Testis (tissue), 3 donors: ENCODE measurements around the gene TCF3. TPM values are rescaled to one million over a fixed set of nuclear protein-coding genes. Genes with fewer than 3 reads are reported as not detected.
"Not testable (repeated sequence)": the region's sequence is repeated elsewhere in the genome, so short reads cannot be mapped to it uniquely, and the experiment has no call there.

Experiments
- DNase-seq: peaks from one replicate; pipeline ENCODE4 v3.0.0-alpha.2; 2019
- H3K27ac ChIP-seq, 2 donors: fragments of 200-600 bp; sonication (generic); one replicate each; pipeline ENCODE4 v1.5.1; 2019
- H3K27me3 ChIP-seq: fragments of 200-600 bp; sonication (generic); one replicate; pipeline ENCODE4 v1.5.1; 2019
- H3K36me3 ChIP-seq: fragments of 200-600 bp; sonication (generic); one replicate; pipeline ENCODE4 v1.5.1; 2017; ENCODE audit warnings: low read depth; ENCODE audit errors: missing control alignments
- H3K4me1 ChIP-seq: fragments of 200-600 bp; sonication (generic); one replicate; pipeline ENCODE4 v1.5.1; 2019
- H3K4me3 ChIP-seq, 2 donors: fragments of 200-600 bp; sonication (generic); one replicate each; pipeline ENCODE4 v1.5.1; 2017 to 2019
- H3K9me3 ChIP-seq: fragments of 200-600 bp; sonication (generic); one replicate; pipeline ENCODE4 v1.5.1; 2017
- POLR2A ChIP-seq: fragments of 450-650 bp; IDR thresholded peaks from one replicate; pipeline ENCODE4 v1.6.1; 2017; ENCODE audit warnings: antibody characterized with exemption, mild to moderate bottlenecking, moderate library complexity
- WGBS, 2 donors: methylation state at CpG; one replicate each; pipeline ENCODE4 v1.1.5; 2018; 5-methylcytosine and 5-hydroxymethylcytosine counted together
- intact Hi-C: fragments of 100-400 bp; cut with DNase I; formaldehyde crosslinking; loops from one replicate; pipeline ENCODE4 v1.15.1; 2023; ENCODE audit warnings: low total_unique reads
- polyA plus RNA-seq: library from polyadenylated mRNA; stranded (reverse); fragments of 350-450 nt; fragmentation: Illumina TruSeq; extraction: RNeasy Lipid Tissue Mini Kit (QIAGEN cat#74804); gene quantifications from one replicate; pipeline ENCODE4 v1.2.3, GENCODE V29; 2014; ENCODE audit warnings: low read depth, low replicate concordance; ENCODE audit not compliant: insufficient read depth
- total RNA-seq, 2 donors: library from RNA; depleted of rRNA; stranded (reverse); fragments of >200 nt; gene quantifications; one replicate each; pipeline ENCODE4 v1.2.3, GENCODE V29; 2016
- TF ChIP-seq, protein P1 (sequence below), 3 experiments: fragments of 450-650 bp in 2 of 3; fragments of 200-600 bp in 1 of 3; sonication (generic) in 1 of 3; IDR thresholded peaks; one replicate each; pipeline ENCODE4 v1.5.1; 2016 to 2019; ENCODE audit warnings: antibody characterized with exemption in 3 of 3, mild to moderate bottlenecking in 2 of 3, moderate library complexity in 1 of 3

Gene TCF3
- total and polyA plus RNA-seq, 3 donors from 2014 or later: 157 to 423 (median 330) TPM

DNA sequence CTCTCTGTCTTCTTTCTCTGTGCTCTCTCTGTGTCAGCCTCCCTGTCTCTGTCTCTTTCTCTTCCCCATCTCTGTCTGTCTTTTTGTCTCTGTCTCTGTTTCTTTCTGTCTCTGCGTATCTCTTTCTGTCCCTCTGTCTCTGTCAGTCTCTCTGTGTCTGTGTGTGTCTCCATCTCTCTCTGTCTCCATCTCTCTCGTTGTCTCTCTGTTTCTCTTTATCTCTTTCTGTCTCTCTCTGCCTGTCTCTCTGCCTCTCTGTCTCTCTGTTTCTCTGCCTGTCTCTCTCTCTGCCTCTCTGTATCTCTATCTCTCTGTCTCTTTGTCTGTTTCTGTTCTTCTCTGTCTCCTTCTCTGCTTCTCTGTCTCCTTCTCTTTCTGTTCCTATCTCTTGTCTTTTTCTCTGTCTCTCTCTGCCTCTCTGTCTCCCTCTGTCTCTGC, 15.7 kb upstream of the TCF3 start:
- intact Hi-C loops: no loop called here
- WGBS, 2 donors: 51 to 53% methylated on average over 2 of the region's 2 CpGs
- Histone ChIP-seq H3K27me3 (no peaks in the 10 kb centered on the region), H3K4me1 (peaks cover 5% of the 10 kb centered on the region), H3K4me3 (no peak overlapping the region), H3K9me3 (no peaks in the 10 kb centered on the region), H3K27ac (no peak overlapping the region), H3K36me3 (no peaks in the 10 kb centered on the region)
- DNase-seq: no peak
- TF ChIP-seq POLR2A: no peak
- TF ChIP-seq, protein P1, sequence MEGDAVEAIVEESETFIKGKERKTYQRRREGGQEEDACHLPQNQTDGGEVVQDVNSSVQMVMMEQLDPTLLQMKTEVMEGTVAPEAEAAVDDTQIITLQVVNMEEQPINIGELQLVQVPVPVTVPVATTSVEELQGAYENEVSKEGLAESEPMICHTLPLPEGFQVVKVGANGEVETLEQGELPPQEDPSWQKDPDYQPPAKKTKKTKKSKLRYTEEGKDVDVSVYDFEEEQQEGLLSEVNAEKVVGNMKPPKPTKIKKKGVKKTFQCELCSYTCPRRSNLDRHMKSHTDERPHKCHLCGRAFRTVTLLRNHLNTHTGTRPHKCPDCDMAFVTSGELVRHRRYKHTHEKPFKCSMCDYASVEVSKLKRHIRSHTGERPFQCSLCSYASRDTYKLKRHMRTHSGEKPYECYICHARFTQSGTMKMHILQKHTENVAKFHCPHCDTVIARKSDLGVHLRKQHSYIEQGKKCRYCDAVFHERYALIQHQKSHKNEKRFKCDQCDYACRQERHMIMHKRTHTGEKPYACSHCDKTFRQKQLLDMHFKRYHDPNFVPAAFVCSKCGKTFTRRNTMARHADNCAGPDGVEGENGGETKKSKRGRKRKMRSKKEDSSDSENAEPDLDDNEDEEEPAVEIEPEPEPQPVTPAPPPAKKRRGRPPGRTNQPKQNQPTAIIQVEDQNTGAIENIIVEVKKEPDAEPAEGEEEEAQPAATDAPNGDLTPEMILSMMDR (IDR thresholded peaks at IDR 0.05): no peak

DNA sequence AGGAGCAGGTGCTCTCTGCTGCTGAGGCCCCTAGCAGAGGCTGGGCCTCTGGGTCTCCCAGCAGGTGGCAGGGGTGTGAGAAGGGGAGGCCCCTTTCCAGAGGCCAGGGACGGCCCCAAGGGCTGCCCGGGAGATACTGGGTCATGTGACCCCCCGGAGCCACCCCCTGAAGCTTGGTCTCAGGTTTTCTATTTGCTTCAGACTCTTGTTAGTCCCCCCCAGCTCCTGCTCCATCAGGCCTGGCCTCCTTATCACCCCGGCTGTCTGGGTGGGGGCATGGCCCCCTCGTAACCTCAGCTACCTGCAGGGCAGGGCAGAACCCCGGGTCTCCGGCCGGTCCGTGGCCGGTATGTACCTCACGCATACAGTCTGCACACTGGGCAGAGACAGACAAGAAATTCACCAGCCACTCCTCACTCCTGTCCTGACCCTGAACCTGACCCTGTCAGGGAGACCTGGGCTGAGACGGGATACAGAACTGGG, 13.2 kb upstream of the TCF3 start:
- Histone ChIP-seq H3K4me3 (no peak overlapping the region), H3K36me3 (no peaks in the 10 kb centered on the region), H3K27me3 (no peaks in the 10 kb centered on the region), H3K9me3 (no peaks in the 10 kb centered on the region), H3K4me1 (peaks cover 5% of the 10 kb centered on the region), H3K27ac (no peak overlapping the region)
- intact Hi-C loops: no loop called here
- no peak for DNase-seq
- 58 to 81% methylated on average over 12 of the region's 12 CpGs for WGBS, 2 donors
- no peak for TF ChIP-seq POLR2A
- TF ChIP-seq, protein P1 (IDR thresholded peaks at IDR 0.05): no peak

DNA sequence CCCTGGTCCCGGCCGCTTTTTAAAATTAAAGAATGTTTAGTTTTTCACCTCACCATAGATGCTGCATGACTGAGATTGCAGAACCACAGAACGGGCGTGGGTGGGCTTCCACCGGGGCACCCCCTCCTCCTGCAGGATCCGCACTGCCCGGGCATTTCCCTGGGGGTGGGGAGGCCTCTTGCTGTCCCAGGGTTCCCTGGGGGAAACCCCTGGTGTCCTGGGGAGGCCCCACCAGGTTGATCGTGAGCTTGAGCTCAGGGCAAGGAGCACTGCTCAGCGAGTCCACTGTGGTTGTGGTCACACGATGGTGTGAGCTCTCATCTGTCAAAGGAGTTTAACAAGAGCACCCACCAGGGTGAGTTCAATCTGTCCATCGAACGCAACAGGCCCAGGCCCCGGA, 11.4 kb upstream of the TCF3 start:
- no peak for TF ChIP-seq POLR2A
- TF ChIP-seq, protein P1 (IDR thresholded peaks at IDR 0.05): no peak
- intact Hi-C loops: no loop called here
- DNase-seq: no peak
- peaks cover 5% of the 10 kb centered on the region for H3K4me1 ChIP-seq
- WGBS, 2 donors: 85 to 87% methylated on average over 10 to 13 of the region's 13 CpGs
- no peak overlapping the region for H3K27ac ChIP-seq
- H3K36me3 ChIP-seq: no peaks in the 10 kb centered on the region
- no peak overlapping the region for H3K4me3 ChIP-seq
- H3K9me3 ChIP-seq: no peaks in the 10 kb centered on the region
- H3K27me3 ChIP-seq: no peaks in the 10 kb centered on the region

DNA sequence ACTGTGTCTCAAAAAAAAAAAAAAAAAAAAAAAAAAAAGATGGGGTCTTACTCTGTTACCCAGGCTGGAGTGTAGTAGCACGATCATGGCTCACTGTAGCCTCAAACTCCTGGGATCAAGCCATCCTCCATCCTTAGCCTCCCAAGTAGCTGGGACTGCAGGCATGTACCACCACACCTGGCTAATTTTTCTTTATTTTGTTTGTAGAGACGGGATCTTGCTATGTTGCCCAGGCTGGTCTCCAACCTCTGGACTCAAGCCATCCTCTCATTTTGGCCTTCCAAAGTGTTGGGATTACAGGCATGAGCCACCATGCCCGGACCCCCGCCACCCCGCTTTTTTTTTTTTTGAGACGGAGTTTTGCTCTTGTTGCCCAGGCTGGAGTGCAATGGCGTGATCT, 10.8 kb upstream of the TCF3 start:
- H3K36me3 ChIP-seq, H3K27me3 ChIP-seq, intact Hi-C loops, H3K27ac ChIP-seq, H3K9me3 ChIP-seq, H3K4me1 ChIP-seq, H3K4me3 ChIP-seq, DNase-seq: not testable (repeated sequence)
- WGBS, 2 donors: 87 to 88% methylated on average over 4 to 7 of the region's 7 CpGs

DNA sequence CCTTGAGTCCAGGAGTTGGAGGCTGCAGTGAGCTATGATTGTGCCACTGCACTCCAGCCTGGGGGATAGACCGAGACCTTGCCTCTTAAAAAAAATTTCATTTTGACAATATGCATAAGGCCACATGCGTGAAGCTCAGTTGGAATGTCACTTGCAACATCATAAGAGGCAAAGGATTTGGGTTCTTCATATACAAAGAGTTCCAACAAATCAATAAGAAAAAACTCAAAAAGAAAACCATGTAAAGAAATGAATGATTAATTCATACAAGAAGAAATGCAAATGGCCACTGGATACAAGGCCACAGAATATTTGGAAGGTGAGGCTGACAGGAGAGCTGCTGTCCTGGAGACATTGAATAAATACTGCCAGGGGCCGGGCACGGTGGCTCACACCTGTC, 9.6 kb upstream of the TCF3 start:
- no peaks in the 10 kb centered on the region for H3K27me3 ChIP-seq
- WGBS, 2 donors: 93 to 97% methylated on average over 4 of the region's 4 CpGs
- no peak for TF ChIP-seq POLR2A
- TF ChIP-seq, protein P1 (IDR thresholded peaks at IDR 0.05): no peak
- no peaks in the 10 kb centered on the region for H3K9me3 ChIP-seq
- intact Hi-C loops: no loop called here
- no peak overlapping the region for H3K27ac ChIP-seq
- no peak overlapping the region for H3K4me3 ChIP-seq
- no peak for DNase-seq
- H3K4me1 ChIP-seq: no peaks in the 10 kb centered on the region
- H3K36me3 ChIP-seq: no peaks in the 10 kb centered on the region
